DMS 273 treated with DMSO at 0.1 percent for 48 hours (cell line): Measurements from ENCODE around the gene OPCML.

Experiments
- DNase-seq: peaks from one replicate; lab custom pipeline; 2025; lab: John Stamatoyannopoulos, UW

Gene OPCML

DNA sequence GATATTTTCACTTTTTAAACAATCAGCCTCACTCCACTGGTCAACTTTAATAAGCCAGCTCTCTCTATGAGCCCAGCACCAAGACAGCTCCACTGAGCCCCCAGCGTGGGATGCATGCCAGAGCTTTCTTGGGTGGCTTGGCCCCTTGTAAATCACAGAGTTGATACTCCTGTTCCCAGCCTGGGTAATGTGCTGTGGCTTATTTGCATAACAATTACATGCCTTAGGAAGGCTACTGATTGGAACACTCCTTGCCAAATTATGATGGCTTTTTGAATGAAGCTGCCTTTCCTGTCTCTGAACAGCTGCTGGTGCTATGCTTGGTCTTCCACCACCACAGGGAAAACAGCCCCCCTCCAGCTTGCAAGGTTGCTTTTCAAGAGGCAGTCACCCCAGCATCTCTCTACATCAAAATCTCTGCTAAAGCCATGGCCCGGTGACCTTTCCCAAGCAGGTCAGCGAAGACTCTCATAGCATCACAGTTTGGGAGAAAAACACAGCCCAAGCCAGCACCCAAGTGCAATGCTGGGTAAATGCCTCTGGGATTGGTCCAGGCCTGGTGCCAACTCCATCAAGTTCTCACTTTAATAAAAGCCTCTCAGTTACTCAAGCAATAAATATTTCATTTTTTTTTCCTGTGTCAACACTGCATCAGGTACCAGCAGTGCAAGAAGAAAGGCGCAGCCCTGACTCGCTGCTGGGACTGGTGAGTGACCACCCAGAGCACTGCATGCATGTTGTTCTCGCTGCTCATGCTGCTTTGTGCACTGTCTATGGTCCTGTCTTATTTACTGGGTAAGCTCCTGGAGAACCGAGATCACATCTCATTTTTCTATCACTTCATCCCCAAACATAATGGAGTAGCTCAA is 549.3 kb downstream of the OPCML start:
- DNase-seq, result no peak

- DNase-seq, result no peak
Observed at GRCh38 chr11:132981131-132981956, 551.0 kb downstream of the OPCML start.

DNA sequence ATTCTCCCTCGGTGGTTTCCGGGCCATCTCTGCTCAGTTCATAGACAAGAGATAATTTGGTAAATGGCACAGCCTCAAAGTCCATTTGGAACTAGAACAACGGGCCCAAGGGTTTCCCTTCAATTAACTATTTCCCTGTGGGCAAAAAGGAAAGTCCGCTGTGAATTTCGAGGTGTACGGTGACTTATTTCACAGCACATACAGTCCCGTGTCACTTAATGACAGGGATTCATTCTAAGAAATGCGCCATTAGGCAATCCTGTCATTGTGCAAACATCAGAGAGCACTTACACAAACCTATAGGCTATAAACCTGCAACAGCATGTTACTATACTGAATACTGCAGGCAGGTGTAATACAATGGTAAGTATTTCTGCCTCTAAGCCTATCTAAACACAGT is 551.6 kb downstream of the OPCML start:
- DNase-seq, result no peak

DNA sequence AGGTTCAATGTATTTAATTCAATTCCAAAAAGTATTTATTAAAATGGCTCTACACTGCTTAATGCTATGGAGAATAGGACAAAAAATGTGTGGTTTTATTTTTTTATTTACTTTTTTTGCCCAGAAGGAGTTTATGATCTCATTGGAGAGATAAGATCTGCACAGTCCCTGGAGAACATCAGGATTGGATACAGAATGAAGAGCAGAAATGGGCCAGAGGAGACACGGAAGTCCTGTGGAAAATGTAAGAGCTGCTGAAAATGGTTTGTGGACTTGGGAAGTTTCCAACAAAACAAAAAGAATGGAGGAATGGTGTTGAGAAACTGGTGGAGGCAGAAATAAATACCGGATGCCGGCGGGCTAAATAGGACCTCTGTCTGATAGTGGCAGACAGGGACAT is 554.6 kb downstream of the OPCML start:
- no peak for DNase-seq

DNA sequence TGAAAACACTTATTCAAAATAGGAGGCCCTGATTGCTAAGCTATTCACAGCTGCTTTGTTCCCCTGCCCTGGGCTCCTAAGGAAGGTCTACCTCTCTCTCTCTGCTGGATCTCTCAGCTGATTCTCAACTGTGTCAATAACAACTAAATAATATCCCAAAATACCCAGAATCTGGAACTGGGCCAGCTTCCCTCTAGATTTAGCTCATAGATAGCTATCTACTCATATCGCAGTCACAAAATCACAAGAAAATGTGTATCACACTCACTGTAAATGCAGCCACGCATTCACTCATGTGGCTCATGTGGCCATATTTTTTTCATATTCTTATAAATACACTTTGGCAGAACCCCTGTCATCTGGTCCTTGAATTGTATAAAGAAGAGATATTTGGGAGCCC is 555.1 kb downstream of the OPCML start:
- no peak for DNase-seq

DNA sequence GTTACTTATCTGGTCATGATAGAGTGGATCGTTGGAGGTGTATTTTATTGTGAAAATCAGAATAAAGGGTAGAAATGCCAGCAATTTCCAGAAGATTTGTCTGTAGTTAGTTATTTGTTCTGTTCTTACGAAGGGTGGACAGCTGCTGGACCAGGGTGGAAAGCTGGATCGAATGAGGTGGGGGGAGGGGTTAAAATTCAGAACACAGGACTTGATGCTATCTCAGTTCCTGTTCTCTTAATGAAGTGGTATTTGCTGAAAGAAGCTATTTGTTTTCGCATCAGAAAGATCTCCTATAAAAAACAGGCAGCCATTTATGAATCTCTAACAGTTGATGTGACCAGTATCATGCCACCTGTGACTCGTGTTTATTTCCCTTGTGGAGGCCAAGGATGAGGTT is 556.2 kb downstream of the OPCML start:
- no peak for DNase-seq

- DNase-seq, result no peak
Observed at GRCh38 chr11:132973686-132974085, 558.6 kb downstream of the OPCML start.

GRCh38 chr11:132972565-132972964 is 559.7 kb downstream of the OPCML start:
- DNase-seq, result no peak

- DNase-seq, result no peak
Observed at GRCh38 chr11:132971351-132971750, 561.0 kb downstream of the OPCML start.

GRCh38 chr11:132969892-132970291 is 562.4 kb downstream of the OPCML start:
- DNase-seq, result no peak

DNA sequence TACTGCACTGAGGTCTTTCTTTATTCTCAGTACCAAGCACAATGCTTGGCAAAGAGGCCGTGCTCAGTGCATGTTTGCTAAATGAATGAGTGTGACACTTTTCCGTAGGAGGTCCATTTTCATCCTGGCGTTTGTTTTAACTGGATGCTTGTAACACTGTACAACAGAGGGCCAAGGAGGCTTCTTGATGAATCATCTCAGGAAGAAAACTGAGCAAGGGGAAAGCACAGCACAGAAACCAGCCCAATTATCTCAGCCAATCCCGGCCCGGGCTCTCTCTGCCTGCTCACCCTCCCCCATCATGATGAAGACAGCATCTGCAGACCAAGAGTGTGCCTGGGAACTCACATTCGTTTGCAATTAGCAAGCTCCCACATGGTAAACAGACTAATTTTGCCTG is 570.3 kb downstream of the OPCML start:
- DNase-seq, result no peak

DNA sequence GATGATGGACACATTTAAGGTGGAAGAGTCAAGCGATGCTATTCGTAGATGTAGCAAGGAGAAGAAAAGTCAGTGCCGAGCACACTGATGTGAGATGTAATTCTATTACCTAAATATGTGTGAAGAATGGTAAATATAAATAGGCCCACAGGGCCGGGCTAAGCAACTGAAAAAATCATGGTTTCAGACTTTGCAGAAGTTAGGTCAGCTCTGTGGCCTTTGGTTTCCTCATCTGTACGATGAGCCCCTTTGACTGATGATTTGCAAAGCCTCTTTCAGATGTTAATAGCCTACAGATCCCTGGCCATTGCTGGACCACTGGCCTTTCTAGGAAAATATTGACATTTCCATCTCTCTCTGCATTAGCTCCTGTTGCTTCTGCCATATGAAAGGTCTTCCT is 570.8 kb downstream of the OPCML start:
- DNase-seq, result no peak

DNA sequence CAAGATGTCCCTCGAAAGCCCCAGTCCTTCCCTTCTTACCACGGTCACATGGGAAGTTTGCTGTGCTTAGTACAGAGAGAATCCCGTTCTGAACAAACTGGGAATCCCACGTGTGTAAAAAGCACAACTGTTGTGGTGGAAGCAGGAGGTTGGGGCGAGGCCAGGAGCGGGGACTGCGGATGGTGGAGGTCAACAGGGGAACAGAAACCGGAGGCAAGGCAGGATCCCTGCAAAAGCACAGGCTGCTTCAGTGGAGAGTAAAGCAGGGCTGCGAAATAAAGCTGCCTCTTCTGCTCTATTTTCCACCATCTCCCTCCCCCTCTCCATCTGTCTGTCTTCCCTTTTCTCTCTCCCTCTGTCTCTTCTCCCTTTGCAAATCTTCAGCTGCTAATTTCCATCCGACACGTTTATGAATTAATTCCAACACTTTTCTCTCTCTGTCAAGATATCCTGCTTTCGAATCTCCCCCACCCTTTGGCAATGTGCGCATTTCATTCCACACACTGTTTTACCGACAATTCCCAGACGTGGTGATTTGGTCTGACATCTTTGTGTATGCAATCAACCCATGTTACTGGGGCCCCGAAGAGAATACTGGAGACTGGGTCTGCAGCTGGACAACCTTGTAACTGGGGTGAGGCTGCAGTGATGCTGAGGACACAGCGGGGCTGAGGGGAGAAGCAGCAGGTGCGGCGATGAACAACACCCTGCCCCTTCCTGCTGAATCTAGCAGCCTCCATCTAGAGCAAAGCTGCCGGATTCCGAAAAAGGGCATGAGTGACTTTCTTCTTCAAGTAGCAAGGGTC is 571.8 kb downstream of the OPCML start:
- no peak for DNase-seq

DNA sequence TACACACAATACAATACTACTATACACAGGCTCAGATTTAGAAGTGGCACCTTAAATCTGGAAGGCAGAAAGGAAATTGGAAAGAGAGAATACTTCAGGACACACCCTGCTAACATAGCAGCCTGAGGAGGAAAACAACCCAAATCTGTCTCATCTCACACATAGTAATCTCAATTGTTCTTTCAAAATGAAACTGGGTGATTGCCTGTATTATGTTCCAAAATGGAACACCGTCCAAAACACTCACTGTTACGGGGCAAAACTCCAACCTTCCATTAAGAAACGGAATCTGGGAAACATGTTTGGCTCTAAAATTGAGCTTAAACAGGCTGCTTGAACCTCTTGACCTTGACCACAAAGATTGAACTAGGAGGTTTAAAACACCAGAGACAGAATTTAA is 572.6 kb downstream of the OPCML start:
- DNase-seq, result no peak

DNA sequence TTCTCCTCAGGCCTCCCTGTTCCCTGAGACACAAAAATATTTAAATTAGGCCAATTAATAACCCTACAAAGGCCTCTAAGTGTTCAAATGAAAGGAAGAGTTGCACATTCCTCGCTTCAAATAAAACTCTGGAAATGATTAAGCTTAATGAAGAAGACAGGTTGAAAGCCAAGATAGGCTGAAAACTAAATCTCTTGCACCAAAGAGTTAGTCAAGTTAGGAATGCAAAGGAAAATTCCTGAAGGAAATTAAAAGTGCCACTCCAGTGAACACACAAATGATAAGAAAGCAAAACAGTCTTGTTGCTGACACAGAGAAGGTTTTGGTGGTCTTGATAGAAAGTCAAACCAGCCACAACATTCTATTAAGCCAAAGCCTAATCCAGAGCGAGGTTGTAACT is 574.4 kb downstream of the OPCML start:
- no peak for DNase-seq

DNA sequence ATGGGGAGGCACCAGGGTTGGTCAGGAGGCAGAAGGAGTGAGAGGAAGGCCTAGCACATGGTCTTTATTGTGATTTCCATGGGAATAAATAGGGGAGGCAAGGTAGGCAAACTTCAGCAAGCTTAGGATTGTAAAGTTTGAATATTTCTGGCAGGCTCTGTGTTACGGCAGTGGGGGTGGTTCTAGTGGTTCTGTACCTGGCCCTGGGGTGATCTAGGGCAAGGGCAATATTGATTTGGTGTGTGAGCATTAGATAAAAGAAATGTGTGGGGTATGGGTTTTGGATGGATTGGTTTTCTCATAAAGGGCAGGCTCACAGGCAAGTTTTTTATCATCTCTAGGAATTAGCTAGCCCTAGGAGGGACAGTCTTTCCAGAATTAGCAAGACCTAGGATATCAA is 584.0 kb downstream of the OPCML start:
- no peak for DNase-seq

DNA sequence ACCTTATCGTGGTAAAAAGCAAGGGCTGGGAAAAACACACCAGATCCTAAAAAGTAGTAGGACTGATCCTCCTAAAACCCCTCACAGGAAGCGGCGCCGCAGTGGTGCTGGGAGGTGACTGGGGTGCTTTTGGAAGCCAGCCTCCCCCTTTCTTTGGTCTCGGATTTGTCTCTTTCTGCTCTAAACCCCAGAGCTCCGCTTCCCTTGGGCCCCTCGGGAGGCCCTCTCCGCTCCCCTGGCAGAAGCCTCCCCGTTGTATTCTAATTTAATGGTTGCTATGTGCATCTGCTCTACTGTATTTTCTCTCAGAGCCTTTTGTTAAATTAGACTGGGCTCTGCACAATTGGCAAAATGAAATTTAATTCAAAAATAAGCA is 587.7 kb downstream of the OPCML start:
- no peak for DNase-seq

- DNase-seq, result no peak
Observed at GRCh38 chr11:132943706-132944568, 588.4 kb downstream of the OPCML start.

- DNase-seq, result no peak
Observed at GRCh38 chr11:132943357-132943705, 589.0 kb downstream of the OPCML start.

- DNase-seq, result no peak
Observed at GRCh38 chr11:132942611-132943356, 589.5 kb downstream of the OPCML start.

DNA sequence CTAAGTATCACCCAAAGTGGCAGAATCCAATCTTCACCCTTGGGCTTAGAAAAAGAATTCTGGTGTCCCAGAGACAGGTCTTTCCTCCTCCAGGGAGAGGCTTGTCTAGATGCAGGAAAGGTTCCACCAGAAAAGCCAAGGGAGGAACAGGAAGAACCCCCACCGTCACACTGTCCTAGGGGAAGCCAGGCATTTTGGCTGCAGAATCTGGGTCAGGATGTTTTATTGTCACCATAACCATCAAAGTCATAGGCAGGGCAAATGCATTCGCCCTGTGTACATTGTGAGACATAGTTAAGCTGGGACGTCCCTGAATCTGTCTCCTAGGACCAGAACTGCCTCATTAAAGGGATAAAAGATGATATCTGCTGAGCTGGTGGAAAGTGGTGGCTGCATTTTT is 590.5 kb downstream of the OPCML start:
- no peak for DNase-seq
